AG10803 (cell line): ENCODE results near the gene WDR33.
A peak's percentile ranks its signal among the peaks of the same experiment; 100 is the strongest.

ENCODE experiments used
- DNase-seq: peaks from one replicate; pipeline ENCODE4 v3.0.0; 2010; ENCODE audit warnings: low read depth
- H3K4me3 ChIP-seq: 2 replicates; pipeline ENCODE4 v1.5.1; 2011; ENCODE audit warnings: mild to moderate bottlenecking, low read length, control low read depth
- TF ChIP-seq, protein P1 (sequence below): conservative IDR thresholded peaks from 2 replicates; pipeline ENCODE4 v1.5.1; 2011; ENCODE audit warnings: mild to moderate bottlenecking, low read length, control low read depth, inconsistent platforms

Gene WDR33

DNA sequence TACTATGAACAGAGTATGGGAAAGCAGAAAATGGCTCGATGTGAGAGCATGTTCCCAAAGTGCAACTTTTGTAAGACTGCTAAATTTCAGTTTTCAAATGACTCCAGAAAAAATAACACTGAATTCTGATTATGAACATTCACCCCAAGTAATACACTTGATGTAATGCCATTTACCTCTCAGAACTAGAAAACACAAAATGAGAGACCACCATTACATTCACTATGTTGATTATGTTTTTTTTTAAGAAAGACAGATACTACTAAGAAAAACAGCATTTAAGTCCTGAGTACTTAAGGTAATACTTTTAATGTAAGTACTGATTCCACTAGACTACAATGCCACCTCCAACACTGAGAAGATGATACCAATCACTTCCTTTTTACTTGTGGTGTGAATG lies 71.2 kb downstream of the WDR33 start:
- TF ChIP-seq, protein P1, sequence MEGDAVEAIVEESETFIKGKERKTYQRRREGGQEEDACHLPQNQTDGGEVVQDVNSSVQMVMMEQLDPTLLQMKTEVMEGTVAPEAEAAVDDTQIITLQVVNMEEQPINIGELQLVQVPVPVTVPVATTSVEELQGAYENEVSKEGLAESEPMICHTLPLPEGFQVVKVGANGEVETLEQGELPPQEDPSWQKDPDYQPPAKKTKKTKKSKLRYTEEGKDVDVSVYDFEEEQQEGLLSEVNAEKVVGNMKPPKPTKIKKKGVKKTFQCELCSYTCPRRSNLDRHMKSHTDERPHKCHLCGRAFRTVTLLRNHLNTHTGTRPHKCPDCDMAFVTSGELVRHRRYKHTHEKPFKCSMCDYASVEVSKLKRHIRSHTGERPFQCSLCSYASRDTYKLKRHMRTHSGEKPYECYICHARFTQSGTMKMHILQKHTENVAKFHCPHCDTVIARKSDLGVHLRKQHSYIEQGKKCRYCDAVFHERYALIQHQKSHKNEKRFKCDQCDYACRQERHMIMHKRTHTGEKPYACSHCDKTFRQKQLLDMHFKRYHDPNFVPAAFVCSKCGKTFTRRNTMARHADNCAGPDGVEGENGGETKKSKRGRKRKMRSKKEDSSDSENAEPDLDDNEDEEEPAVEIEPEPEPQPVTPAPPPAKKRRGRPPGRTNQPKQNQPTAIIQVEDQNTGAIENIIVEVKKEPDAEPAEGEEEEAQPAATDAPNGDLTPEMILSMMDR, result no peak
- no peak for DNase-seq
- H3K4me3 ChIP-seq, result no peak overlapping the region

DNA sequence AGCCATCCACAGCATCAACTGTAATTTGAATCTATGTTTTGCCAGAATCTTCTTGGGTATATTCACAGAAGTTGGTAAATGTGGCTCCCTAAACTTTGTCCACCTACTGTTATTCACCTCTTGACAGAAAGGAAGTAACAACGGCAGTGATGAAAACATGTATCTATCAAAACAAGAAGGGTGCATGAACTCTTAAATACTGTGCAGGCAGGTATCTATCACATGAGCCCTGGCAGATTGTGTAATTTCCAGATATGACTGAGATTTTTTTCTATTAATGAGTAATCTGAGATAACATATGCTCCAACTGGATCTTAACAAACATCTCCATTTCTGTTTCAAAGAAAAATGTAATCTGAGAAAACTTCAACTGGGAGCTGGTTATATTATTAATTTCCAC lies 73.1 kb downstream of the WDR33 start:
- no peak overlapping the region for H3K4me3 ChIP-seq
- TF ChIP-seq, protein P1, result no peak
- no peak for DNase-seq

DNA sequence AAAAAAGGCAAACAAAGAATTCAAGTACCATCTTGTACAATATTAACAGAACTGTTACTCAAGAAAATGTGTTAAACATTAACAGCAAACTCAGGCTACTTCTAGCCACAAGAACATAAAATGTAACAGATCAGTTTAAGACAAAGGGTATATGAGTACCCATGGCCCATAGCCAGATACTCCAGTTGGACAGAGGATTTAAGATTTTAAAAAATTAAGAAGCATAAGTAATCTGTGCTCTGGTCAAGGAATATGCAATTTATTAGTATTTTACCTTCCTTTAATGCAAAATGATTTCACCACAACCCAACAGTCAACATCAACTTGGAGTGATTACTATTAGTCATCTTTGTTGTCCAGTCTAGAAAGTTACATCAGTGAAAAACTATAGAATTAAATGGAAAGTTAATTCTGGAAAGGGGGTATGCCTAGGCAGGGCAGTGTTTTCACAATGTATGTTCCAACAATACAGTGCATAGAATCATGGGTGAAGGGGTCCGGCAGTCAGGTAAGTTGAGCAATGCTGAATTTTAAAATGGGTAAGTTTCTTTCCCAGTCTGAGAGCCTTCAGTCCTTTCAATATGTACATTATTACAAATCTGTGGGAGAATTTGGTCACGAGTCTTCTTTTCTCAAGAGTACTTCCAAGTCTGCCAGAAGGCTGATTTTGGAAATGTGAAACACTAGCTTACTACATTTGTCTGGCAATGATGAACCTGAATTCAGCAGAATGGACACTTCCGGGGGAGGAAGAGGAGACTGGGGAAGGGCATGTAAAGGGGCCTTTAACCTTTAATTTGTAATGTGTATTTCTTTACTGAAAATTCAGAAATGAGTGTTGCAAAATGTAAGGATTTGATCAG lies 75.2 kb downstream of the WDR33 start:
- TF ChIP-seq, protein P1, result no peak
- no peak overlapping the region for H3K4me3 ChIP-seq
- peak; percentile 31 for DNase-seq

DNA sequence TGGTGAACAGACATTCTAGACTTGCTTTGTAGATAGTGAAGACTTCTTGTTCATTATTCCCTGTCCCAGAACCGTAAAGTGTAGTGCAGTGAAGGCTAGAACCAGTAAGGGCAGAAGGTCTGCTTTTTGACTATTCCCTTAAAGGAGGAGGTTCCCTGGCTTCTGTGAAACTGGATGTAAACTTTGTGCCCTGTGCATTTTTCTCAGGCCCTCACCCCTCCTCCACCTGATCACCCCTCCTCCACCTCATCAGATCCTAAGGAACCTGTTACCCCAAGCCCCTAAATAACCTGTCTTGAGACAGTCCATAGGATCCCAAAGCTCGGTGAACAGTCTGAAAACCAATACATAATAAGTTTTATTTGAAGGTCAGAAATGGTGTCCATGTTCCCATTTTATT lies 75.9 kb downstream of the WDR33 start:
- DNase-seq, result no peak
- H3K4me3 ChIP-seq, result no peak overlapping the region
- TF ChIP-seq, protein P1, result no peak

DNA sequence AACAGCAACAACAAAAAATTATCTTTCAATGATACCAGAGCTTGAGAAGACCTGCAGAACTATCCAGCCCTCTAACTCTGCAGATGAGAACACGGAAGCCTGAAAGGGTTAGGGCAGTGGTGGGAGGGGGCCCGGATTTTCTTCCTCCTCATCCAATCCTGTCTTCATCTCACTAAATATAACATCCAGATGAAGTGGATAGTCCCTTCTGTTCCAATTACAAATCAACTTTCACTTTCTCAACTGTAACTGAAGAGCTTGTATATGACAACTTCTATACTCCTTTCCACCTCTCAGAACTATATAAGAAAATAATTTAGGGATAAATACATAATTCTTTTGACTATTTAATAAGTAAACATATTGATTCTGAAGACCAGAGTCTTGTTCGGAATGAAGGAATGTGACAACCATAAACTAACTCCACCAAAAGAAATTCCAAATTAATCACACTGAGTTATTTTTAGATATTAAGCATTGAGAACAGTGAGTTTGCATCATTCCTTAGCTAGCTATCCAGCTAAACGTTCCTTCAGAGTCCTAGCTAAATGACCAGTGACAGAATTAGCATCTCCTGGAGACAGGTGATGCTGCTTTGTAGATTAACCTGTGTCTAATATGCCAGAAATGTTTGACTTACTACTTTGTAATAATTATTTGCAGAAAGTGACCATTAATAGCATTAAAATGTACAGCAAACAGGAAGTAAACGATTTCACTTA lies 77.0 kb downstream of the WDR33 start:
- TF ChIP-seq, protein P1, result no peak
- H3K4me3 ChIP-seq, result peak overlapping the region; percentile 47
- DNase-seq, result peak; percentile 37

DNA sequence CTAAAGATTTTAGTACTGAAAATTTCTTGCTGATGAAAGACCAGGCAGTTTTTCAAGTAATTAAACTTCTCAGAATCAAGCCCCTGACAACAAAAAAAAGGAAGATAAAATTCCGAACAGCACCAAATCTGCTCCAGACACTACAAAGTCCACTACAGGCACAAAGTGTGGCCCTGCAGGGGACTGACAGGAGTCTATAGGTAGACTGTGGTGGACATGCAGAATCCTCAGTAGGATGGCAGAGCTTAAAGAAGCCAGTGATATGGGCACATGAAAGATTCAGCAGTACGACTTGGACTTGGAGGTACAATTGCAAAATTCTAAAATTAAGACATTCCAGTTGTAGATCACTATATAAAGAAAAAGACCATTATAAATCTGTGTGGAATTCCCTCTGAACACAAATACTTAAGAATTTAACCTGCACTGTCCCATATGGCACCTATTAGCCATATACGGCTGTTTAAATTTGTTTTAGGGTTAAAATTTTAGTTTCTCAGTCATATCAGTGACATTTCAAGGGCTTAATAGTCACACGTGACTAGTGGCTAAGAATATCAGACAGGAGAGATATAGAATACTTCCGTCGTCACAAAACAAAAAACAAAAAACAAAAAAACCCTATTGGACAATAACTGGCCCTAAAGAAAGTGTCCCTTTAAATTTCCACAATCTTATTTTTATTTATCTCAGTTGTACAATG lies 77.7 kb downstream of the WDR33 start:
- TF ChIP-seq, protein P1, result no peak
- DNase-seq, result no peak
- no peak overlapping the region; the same call in 1 of the 2 replicates for H3K4me3 ChIP-seq
